ENCODE results near the gene BTBD7. TPM values are rescaled to one million over a fixed set of nuclear protein-coding genes. Genes with fewer than 3 reads are reported as not detected.
A peak's percentile ranks its signal among the peaks of the same experiment; 100 is the strongest.

Gene BTBD7
- total and polyA plus RNA-seq, 2 experiments from 2014 or later = 24.4 to 32.8 TPM

- H3K4me1 Mint-ChIP-seq = peaks cover 6% of the 10 kb centered on the region; the same call in 1 of the 3 replicates
Measured at GRCh38 chr14:93286212-93286890, 46.5 kb downstream of the BTBD7 start.

More at GRCh38 chr14:93286212-93286890, 46.5 kb downstream of the BTBD7 start:
- Histone ChIP-seq H3K27ac (ENCODE audit: low read depth) (peak overlapping the region; percentile 72), H3K79me2 (replicated peaks; ENCODE audit: insufficient read depth) (no peaks in the 10 kb centered on the region; the same call in 1 of the 2 replicates), H3F3A (replicated peaks; ENCODE audit: low read depth) (no peaks in the 10 kb centered on the region), H3K36me3 (ENCODE audit: insufficient read depth) (no peaks in the 10 kb centered on the region), H3K4me1 (ENCODE audit: insufficient read depth) (no peaks in the 10 kb centered on the region), H3K27me3 (ENCODE audit: insufficient read depth) (no peaks in the 10 kb centered on the region), H3K4me2 (no peak overlapping the region), H4K20me1 (replicated peaks; ENCODE audit: insufficient read depth) (0 out of 2 replicates have a peak, but pooled peaks cover 8% of the 10 kb centered on the region), H3K4me3 (no peak overlapping the region), H3K9me2 (ENCODE audit: insufficient read depth) (no peaks in the 10 kb centered on the region), H2AFZ (no peak overlapping the region)
- H3K27ac Mint-ChIP-seq = no peak overlapping the region; the same call in 1 of the 2 replicates
- H3K36me3 Mint-ChIP-seq (ENCODE audit: low read depth) = no peaks in the 10 kb centered on the region; the same call in 2 of the 3 replicates
- H3K27me3 Mint-ChIP-seq (ENCODE audit: insufficient read depth, low read depth, poor library complexity) = no peaks in the 10 kb centered on the region
- H3K4me3 Mint-ChIP-seq = no peak overlapping the region
- TF ChIP-seq REST (IDR thresholded peaks at IDR 0.05; ENCODE audit: unreplicated experiment) (no peak), STAT1 (IDR thresholded peaks at IDR 0.05; ENCODE audit: unreplicated experiment) (no peak), CTCF (conservative IDR thresholded peaks at IDR 0.05; ENCODE audit: low read depth in 2 of 2) (no peak), EZH2 (IDR thresholded peaks at IDR 0.05; ENCODE audit: low read depth, unreplicated experiment) (no peak), EZH2phosphoT487 (IDR thresholded peaks at IDR 0.05; ENCODE audit: unreplicated experiment) (no peak), ZNF114 (CRISPR knock-in tag; IDR thresholded peaks at IDR 0.05) (no peak)
- H3K9me3 Mint-ChIP-seq = no peaks in the 10 kb centered on the region
- peak; percentile 85 for ATAC-seq
- peak; percentile 33 for DNase-seq (ENCODE audit: low spot score)

Measured in GM23338 (cell line).